ENCODE data around the gene RHOB. TPM values are rescaled to one million over a fixed set of nuclear protein-coding genes. Genes with fewer than 3 reads are reported as not detected.

The RHOB gene
- total and polyA plus RNA-seq, 2 of the 13 experiments (the other 11 are each of a cell fraction or from before 2014, with no cell fraction given): 192 to 268 TPM

DNA sequence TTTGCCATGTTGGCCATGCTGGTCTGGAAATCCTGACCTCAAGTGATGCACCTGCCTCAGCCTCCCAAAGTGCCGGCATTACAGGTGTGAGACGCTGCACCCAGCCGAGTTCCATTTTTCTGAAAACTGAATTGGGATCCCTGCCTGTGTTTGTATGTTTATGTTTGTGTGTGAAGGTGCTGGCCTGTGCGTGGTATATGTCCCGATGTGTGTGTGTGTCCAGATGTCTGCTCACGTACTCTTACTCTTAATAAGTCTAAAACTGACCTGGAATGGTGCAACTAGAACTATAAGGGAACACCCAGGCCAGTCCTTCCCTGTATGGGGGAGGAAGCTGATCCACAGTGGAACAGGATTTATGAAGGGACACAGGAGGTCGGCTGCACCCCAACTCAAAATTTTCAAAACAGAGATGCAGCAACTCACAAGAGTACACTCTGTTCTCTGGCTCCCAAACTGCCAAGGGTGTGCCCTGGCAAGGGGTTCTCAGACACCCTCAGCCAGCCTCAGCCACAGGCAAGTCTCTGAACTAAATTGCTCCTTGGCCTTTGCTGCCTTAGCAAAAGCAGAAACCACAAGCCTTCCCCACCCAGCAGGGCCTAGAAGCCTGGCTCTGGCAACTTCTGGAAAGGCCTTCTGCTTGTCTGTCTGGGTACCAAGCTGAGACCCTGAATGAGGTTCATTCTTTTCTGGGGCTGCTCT, 36.5 kb downstream of the RHOB start:
- ATAC-seq (no peak), FAIRE-seq (no peak), DNase-seq (ENCODE audit: low spot score) (no peak)
- ChIA-PET CTCF (ENCODE audit: low intra/inter-chr PET ratio, low total read pairs) (no interaction called here), POLR2A (interaction anchor here (2.0 to 3.4 kb wide), 2 partner anchors 33 to 36 kb away, joined by 8 to 14 read pairs; partner anchors contain the start of gene RHOB)
- no peak overlapping the region for H3K4me2 ChIP-seq (ENCODE audit: low read depth, low read length)
- in situ Hi-C loops (cut with HindIII; ENCODE audit: extremely low pct_ligation_motif_present, low pct_unique_long_range_greater_than_20kb) (no loop called here), intact Hi-C loops (cut with micrococcal nuclease; ENCODE audit: unreplicated experiment) (no loop called here)
- peaks cover 19 to 52% of the 10 kb centered on the region in 2 experiments; a peak in 2 of 5 replicates for H3K27me3 ChIP-seq (ENCODE audit: control insufficient read depth in 1 of 2, insufficient read depth in 2 of 2, low read length in 2 of 2)
- no peaks in the 10 kb centered on the region for H3K9me3 ChIP-seq (ENCODE audit: low read length)
- no peak overlapping the region for H2AFZ ChIP-seq (ENCODE audit: low read length)
- peaks cover 20% of the 10 kb centered on the region for H3K4me1 ChIP-seq (ENCODE audit: insufficient read depth, low read length)
- H3K79me2 ChIP-seq (ENCODE audit: insufficient read depth, low read length): no peaks in the 10 kb centered on the region
- no TSS peak for BruUV-seq (replicated peaks)
- no peak overlapping the region for H3K9ac ChIP-seq (ENCODE audit: insufficient read depth, low read depth, low read length)
- H3K4me3 ChIP-seq (replicated peaks in 1 of 3; ENCODE audit: insufficient read depth in 1 of 3, low read depth in 2 of 3, low read length in 3 of 3): no peak overlapping the region
- H4K20me1 ChIP-seq (ENCODE audit: insufficient read depth, low read length): no peaks in the 10 kb centered on the region
- no peak overlapping the region for H3K27ac ChIP-seq (ENCODE audit: extremely low read length, insufficient read depth, low read length)
- H3K36me3 ChIP-seq (replicated peaks in 1 of 2; ENCODE audit: control insufficient read depth in 1 of 2, insufficient read depth in 2 of 2, low read length in 2 of 2): no peaks in the 10 kb centered on the region
- WGBS (ENCODE audit: low lambda C conversion rate): 59% methylated on average over 7 of the region's 7 CpGs
- TF ChIP-seq FIP1L1 (IDR thresholded peaks at IDR 0.05; ENCODE audit: borderline replicate concordance, insufficient read depth, low read depth, low read length) (no peak), HMG20B (CRISPR knock-in tag; conservative IDR thresholded peaks at IDR 0.05) (no peak), ZNF180 (CRISPR knock-in tag; IDR thresholded peaks at IDR 0.05; ENCODE audit: borderline replicate concordance, low read depth) (no peak), NFE2L2 (IDR thresholded peaks at IDR 0.05; ENCODE audit: low read length) (no peak), ZNF766 (CRISPR knock-in tag; IDR thresholded peaks at IDR 0.05; ENCODE audit: borderline replicate concordance) (no peak), ZNF790 (CRISPR knock-in tag; IDR thresholded peaks at IDR 0.05; ENCODE audit: borderline replicate concordance) (no peak), MEIS1 (CRISPR knock-in tag; IDR thresholded peaks at IDR 0.05; ENCODE audit: borderline replicate concordance) (no peak)
- TF ChIP-seq, protein P1, sequence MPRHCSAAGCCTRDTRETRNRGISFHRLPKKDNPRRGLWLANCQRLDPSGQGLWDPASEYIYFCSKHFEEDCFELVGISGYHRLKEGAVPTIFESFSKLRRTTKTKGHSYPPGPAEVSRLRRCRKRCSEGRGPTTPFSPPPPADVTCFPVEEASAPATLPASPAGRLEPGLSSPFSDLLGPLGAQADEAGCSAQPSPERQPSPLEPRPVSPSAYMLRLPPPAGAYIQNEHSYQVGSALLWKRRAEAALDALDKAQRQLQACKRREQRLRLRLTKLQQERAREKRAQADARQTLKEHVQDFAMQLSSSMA (CRISPR knock-in tag; IDR thresholded peaks at IDR 0.05): no peak
- TF ChIP-seq, protein P2, sequence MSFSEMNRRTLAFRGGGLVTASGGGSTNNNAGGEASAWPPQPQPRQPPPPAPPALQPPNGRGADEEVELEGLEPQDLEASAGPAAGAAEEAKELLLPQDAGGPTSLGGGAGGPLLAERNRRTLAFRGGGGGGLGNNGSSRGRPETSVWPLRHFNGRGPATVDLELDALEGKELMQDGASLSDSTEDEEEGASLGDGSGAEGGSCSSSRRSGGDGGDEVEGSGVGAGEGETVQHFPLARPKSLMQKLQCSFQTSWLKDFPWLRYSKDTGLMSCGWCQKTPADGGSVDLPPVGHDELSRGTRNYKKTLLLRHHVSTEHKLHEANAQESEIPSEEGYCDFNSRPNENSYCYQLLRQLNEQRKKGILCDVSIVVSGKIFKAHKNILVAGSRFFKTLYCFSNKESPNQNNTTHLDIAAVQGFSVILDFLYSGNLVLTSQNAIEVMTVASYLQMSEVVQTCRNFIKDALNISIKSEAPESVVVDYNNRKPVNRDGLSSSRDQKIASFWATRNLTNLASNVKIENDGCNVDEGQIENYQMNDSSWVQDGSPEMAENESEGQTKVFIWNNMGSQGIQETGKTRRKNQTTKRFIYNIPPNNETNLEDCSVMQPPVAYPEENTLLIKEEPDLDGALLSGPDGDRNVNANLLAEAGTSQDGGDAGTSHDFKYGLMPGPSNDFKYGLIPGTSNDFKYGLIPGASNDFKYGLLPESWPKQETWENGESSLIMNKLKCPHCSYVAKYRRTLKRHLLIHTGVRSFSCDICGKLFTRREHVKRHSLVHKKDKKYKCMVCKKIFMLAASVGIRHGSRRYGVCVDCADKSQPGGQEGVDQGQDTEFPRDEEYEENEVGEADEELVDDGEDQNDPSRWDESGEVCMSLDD (CRISPR knock-in tag; IDR thresholded peaks at IDR 0.05; ENCODE audit: borderline replicate concordance): no peak
